WTC11 (cell line): ENCODE data around the gene ADGRL4. TPM values are rescaled to one million over a fixed set of nuclear protein-coding genes. Genes with fewer than 3 reads are reported as not detected.

ENCODE experiments used
- ATAC-seq: fragments of 200-7000 bp; cut with Tn5 transposase; 2 replicates; pipeline ENCODE4 v1.10.0; 2021; ENCODE audit warnings: mild to moderate bottlenecking, moderate library complexity
- CTCF ChIA-PET: fragments of 300-600 bp; sonication (Branson Sonifier 250); formaldehyde crosslinking; loops from one replicate; lab custom pipeline; 2021; ENCODE audit warnings: antibody characterized with exemption; lab: Charles Lee
- POLR2A ChIA-PET: fragments of 350-600 bp; sonication (Branson Sonifier 250); formaldehyde crosslinking; loops from one replicate; lab custom pipeline; 2021; ENCODE audit warnings: antibody characterized with exemption; lab: Charles Lee
- DNase-seq: peaks from one replicate; pipeline ENCODE4 v3.0.0; 2021; ENCODE audit warnings: low spot score
- H3K27ac Mint-ChIP-seq: 2 replicates; pipeline ENCODE4 v1.8.0; 2021; ENCODE audit warnings: mixed read lengths
- H3K27me3 Mint-ChIP-seq: 2 replicates; pipeline ENCODE4 v1.8.0; 2021; ENCODE audit warnings: low read depth, mild to moderate bottlenecking, moderate library complexity, mixed read lengths
- H3K36me3 Mint-ChIP-seq: 2 replicates; pipeline ENCODE4 v1.8.0; 2021; ENCODE audit warnings: mixed read lengths
- H3K4me1 Mint-ChIP-seq: 2 replicates; pipeline ENCODE4 v1.8.0; 2022; ENCODE audit warnings: mixed read lengths
- H3K4me3 Mint-ChIP-seq: 2 replicates; pipeline ENCODE4 v1.8.0; 2021; ENCODE audit warnings: mild to moderate bottlenecking, moderate library complexity, mixed read lengths
- H3K9me3 Mint-ChIP-seq: 2 replicates; pipeline ENCODE4 v1.8.0; 2021; ENCODE audit warnings: mixed read lengths
- AR ChIP-seq: fragments of 250-450 bp; sonication (Bioruptor Pico); IDR thresholded peaks from 2 replicates; pipeline ENCODE4 v1.9.0; 2021; ENCODE audit warnings: mild to moderate bottlenecking
- ARID4B ChIP-seq: sonication (generic); formaldehyde crosslinking; IDR thresholded peaks from 2 replicates; pipeline ENCODE4 v1.8.0; 2023; ENCODE audit warnings: missing genetic modification reagents, mild to moderate bottlenecking, borderline replicate concordance
- ATF2 ChIP-seq: sonication (generic); formaldehyde crosslinking; IDR thresholded peaks from 2 replicates; pipeline ENCODE4 v1.8.1; 2022; ENCODE audit warnings: low read depth, missing genetic modification reagents, borderline replicate concordance
- E2F5 ChIP-seq: sonication (generic); formaldehyde crosslinking; IDR thresholded peaks from 2 replicates; pipeline ENCODE4 v1.8.1; 2022; ENCODE audit warnings: mild to moderate bottlenecking, moderate library complexity, missing genetic modification reagents
- ETV6 ChIP-seq: sonication (generic); formaldehyde crosslinking; IDR thresholded peaks from 2 replicates; pipeline ENCODE4 v1.8.1; 2022; ENCODE audit warnings: mild to moderate bottlenecking, missing genetic modification reagents
- FOXJ3 ChIP-seq: sonication (generic); formaldehyde crosslinking; IDR thresholded peaks from 2 replicates; pipeline ENCODE4 v1.9.0; 2021; ENCODE audit warnings: missing genetic modification reagents, mild to moderate bottlenecking, borderline replicate concordance
- FOXK1 ChIP-seq: sonication (generic); formaldehyde crosslinking; IDR thresholded peaks from 2 replicates; pipeline ENCODE4 v1.8.0; 2022; ENCODE audit warnings: mild to moderate bottlenecking, moderate library complexity, missing genetic modification reagents
- JUN ChIP-seq: sonication (generic); formaldehyde crosslinking; IDR thresholded peaks from 2 replicates; pipeline ENCODE4 v1.8.0; 2023; ENCODE audit warnings: mild to moderate bottlenecking, missing genetic modification reagents
- KAT7 ChIP-seq: sonication (generic); formaldehyde crosslinking; IDR thresholded peaks from 2 replicates; pipeline ENCODE4 v1.8.1; 2023; ENCODE audit warnings: missing genetic modification reagents, mild to moderate bottlenecking, borderline replicate concordance
- MYBL2 ChIP-seq: sonication (generic); formaldehyde crosslinking; IDR thresholded peaks from 2 replicates; pipeline ENCODE4 v1.8.1; 2023; ENCODE audit warnings: mild to moderate bottlenecking, moderate library complexity, missing genetic modification reagents
- PREB ChIP-seq: sonication (generic); formaldehyde crosslinking; IDR thresholded peaks from 2 replicates; pipeline ENCODE4 v1.8.1; 2022; ENCODE audit warnings: mild to moderate bottlenecking, missing genetic modification reagents, moderate library complexity, borderline replicate concordance
- RELA ChIP-seq: sonication (generic); formaldehyde crosslinking; IDR thresholded peaks from 2 replicates; pipeline ENCODE4 v1.8.1; 2022; ENCODE audit warnings: missing genetic modification reagents, mild to moderate bottlenecking, borderline replicate concordance
- SMAD4 ChIP-seq: sonication (generic); formaldehyde crosslinking; IDR thresholded peaks from 2 replicates; pipeline ENCODE4 v1.8.0; 2022; ENCODE audit warnings: mild to moderate bottlenecking, missing genetic modification reagents
- TEAD1 ChIP-seq: sonication (generic); formaldehyde crosslinking; IDR thresholded peaks from 2 replicates; pipeline ENCODE4 v1.8.0; 2022; ENCODE audit warnings: mild to moderate bottlenecking, missing genetic modification reagents
- USF1 ChIP-seq: sonication (generic); formaldehyde crosslinking; IDR thresholded peaks from 2 replicates; pipeline ENCODE4 v1.8.0; 2022; ENCODE audit warnings: mild to moderate bottlenecking, missing genetic modification reagents
- ZNF138 ChIP-seq: sonication (generic); formaldehyde crosslinking; conservative IDR thresholded peaks from 2 replicates; pipeline ENCODE4 v1.8.1; 2022; ENCODE audit warnings: mild to moderate bottlenecking, moderate library complexity, missing genetic modification reagents
- ZNF423 ChIP-seq: fragments of 250-450 bp; sonication (Bioruptor Pico); IDR thresholded peaks from 2 replicates; pipeline ENCODE4 v2.1.2; 2022; ENCODE audit warnings: mild to moderate bottlenecking, moderate library complexity
- ZNF512 ChIP-seq: sonication (generic); formaldehyde crosslinking; IDR thresholded peaks from 2 replicates; pipeline ENCODE4 v1.8.1; 2022; ENCODE audit warnings: missing genetic modification reagents, borderline replicate concordance
- ZNF532 ChIP-seq: fragments of 250-450 bp; sonication (Bioruptor Pico); IDR thresholded peaks from 2 replicates; pipeline ENCODE4 v1.9.0; 2021; ENCODE audit warnings: mild to moderate bottlenecking, borderline replicate concordance
- total RNA-seq: library from RNA; stranded (reverse); gene quantifications from 3 replicates; pipeline ENCODE4 v1.2.3, GENCODE V29; 2021

ADGRL4 gene
- total RNA-seq, 1 experiment from 2014 or later: 0.37 TPM

- TF ChIP-seq ZNF532 (CRISPR knock-in tag): no peak
- TF ChIP-seq RELA (CRISPR knock-in tag): no peak
- no peak for TF ChIP-seq JUN (CRISPR knock-in tag)
- TF ChIP-seq ARID4B (CRISPR knock-in tag): no peak
- no peak for TF ChIP-seq E2F5 (CRISPR knock-in tag)
- TF ChIP-seq FOXJ3 (CRISPR knock-in tag): no peak
- TF ChIP-seq ATF2: no peak
- no peak for TF ChIP-seq ZNF512 (CRISPR knock-in tag)
- no peak for TF ChIP-seq MYBL2 (CRISPR knock-in tag)
- no peak for TF ChIP-seq KAT7 (CRISPR knock-in tag)
- no peak for TF ChIP-seq PREB (CRISPR knock-in tag)
These were observed 150.4 kb downstream of the ADGRL4 start (continued) for GRCh38 chr1:78856096-78856495.

- ChIA-PET POLR2A (no interaction called here), CTCF (no interaction called here)
- no peak for DNase-seq
- H3K4me1 Mint-ChIP-seq: 0 out of 2 replicates have a peak, but pooled peaks cover 3% of the 10 kb centered on the region
- H3K27ac Mint-ChIP-seq: no peak overlapping the region
- H3K4me3 Mint-ChIP-seq: no peak overlapping the region
- no peaks in the 10 kb centered on the region for H3K27me3 Mint-ChIP-seq
- TF ChIP-seq FOXK1 (CRISPR knock-in tag): no peak
- TF ChIP-seq ZNF138: no peak
- no peak for TF ChIP-seq SMAD4 (CRISPR knock-in tag)
- TF ChIP-seq TEAD1: no peak
- TF ChIP-seq ZNF423 (CRISPR knock-in tag): no peak
- no peak for TF ChIP-seq ETV6 (CRISPR knock-in tag)
- no peak for TF ChIP-seq USF1 (CRISPR knock-in tag)
- no peak for TF ChIP-seq AR (CRISPR knock-in tag)
- peaks cover 10% of the 10 kb centered on the region for H3K36me3 Mint-ChIP-seq
- peaks cover 21% of the 10 kb centered on the region for H3K9me3 Mint-ChIP-seq
- ATAC-seq: no peak
These were observed 151.3 kb downstream of the ADGRL4 start for GRCh38 chr1:78855258-78855657.
